ENCODE data around the gene CISTR. TPM values are rescaled to one million over a fixed set of nuclear protein-coding genes. Genes with fewer than 3 reads are reported as not detected.

Gene CISTR
- total and polyA plus RNA-seq, 2 donors (not counting 1 experiment from before 2014, with no cell fraction given), result not detected

GRCh38 chr12:53770281-53770680 lies 18.5 kb upstream of the CISTR start:
- H3K4me3 ChIP-seq (ENCODE audit: control extremely low read depth in 1 of 5, extremely low read depth in 1 of 5, insufficient read depth in 1 of 5, low read depth in 2 of 5, low read length in 4 of 5), result no peak overlapping the region
- no peaks in the 10 kb centered on the region for H3K36me3 ChIP-seq (replicated peaks in 1 of 2; ENCODE audit: control extremely low read depth in 1 of 2, control insufficient read depth in 1 of 2, extremely low read depth in 1 of 2, insufficient read depth in 2 of 2, low read length in 1 of 2)
- no peaks in the 10 kb centered on the region for H3K4me1 Mint-ChIP-seq
- H3K4me1 ChIP-seq (ENCODE audit: control insufficient read depth in 2 of 2, insufficient read depth in 2 of 2, low read length in 2 of 2), result no peaks in the 10 kb centered on the region
- no peak overlapping the region for H2AFZ ChIP-seq (ENCODE audit: insufficient read depth, low read depth, low read length, poor library complexity, severe bottlenecking)
- no peak overlapping the region for H3K4me3 Mint-ChIP-seq
- H3K9ac ChIP-seq (ENCODE audit: low read length), result no peak overlapping the region
- ATAC-seq (ENCODE audit: low read depth) (no peak), DNase-seq (no peak)
- H3K79me2 ChIP-seq (ENCODE audit: control insufficient read depth, insufficient read depth, low read length), result no peaks in the 10 kb centered on the region
- H3K27me3 Mint-ChIP-seq, result peaks cover 29% of the 10 kb centered on the region
- ChIA-PET CTCF (no interaction called here), POLR2A (no interaction called here)
- H3K27ac ChIP-seq (ENCODE audit: low read length in 2 of 2), result no peak overlapping the region
- intact Hi-C loops (cut with micrococcal nuclease), result no loop called here
- no peak overlapping the region for H3K4me2 ChIP-seq (replicated peaks; ENCODE audit: low read depth, low read length, poor library complexity, severe bottlenecking)
- H3K9me3 ChIP-seq (ENCODE audit: control extremely low read depth in 1 of 3, control insufficient read depth in 2 of 3, insufficient read depth in 1 of 3, low read length in 2 of 3), result no peaks in the 10 kb centered on the region
- peaks cover 0 to 18% (median 16%) of the 10 kb centered on the region in 4 experiments for H3K27me3 ChIP-seq (replicated peaks in 1 of 4; ENCODE audit: control extremely low read depth in 1 of 4, control insufficient read depth in 3 of 4, insufficient read depth in 4 of 4, low read length in 3 of 4)
- no peak for TF ChIP-seq EZH2 (IDR thresholded peaks at IDR 0.05; ENCODE audit: borderline replicate concordance, insufficient read depth, low read depth, low read length, poor library complexity, severe bottlenecking)
- TF ChIP-seq, protein P1, sequence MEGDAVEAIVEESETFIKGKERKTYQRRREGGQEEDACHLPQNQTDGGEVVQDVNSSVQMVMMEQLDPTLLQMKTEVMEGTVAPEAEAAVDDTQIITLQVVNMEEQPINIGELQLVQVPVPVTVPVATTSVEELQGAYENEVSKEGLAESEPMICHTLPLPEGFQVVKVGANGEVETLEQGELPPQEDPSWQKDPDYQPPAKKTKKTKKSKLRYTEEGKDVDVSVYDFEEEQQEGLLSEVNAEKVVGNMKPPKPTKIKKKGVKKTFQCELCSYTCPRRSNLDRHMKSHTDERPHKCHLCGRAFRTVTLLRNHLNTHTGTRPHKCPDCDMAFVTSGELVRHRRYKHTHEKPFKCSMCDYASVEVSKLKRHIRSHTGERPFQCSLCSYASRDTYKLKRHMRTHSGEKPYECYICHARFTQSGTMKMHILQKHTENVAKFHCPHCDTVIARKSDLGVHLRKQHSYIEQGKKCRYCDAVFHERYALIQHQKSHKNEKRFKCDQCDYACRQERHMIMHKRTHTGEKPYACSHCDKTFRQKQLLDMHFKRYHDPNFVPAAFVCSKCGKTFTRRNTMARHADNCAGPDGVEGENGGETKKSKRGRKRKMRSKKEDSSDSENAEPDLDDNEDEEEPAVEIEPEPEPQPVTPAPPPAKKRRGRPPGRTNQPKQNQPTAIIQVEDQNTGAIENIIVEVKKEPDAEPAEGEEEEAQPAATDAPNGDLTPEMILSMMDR (IDR thresholded peaks at IDR 0.05), result no peak
- no peaks in the 10 kb centered on the region for H3K9me3 Mint-ChIP-seq (ENCODE audit: insufficient read depth)
- no peaks in the 10 kb centered on the region for H4K20me1 ChIP-seq (ENCODE audit: control insufficient read depth, insufficient read depth, low read length, poor library complexity, severe bottlenecking)
- H3K27ac Mint-ChIP-seq, result no peak overlapping the region

DNA sequence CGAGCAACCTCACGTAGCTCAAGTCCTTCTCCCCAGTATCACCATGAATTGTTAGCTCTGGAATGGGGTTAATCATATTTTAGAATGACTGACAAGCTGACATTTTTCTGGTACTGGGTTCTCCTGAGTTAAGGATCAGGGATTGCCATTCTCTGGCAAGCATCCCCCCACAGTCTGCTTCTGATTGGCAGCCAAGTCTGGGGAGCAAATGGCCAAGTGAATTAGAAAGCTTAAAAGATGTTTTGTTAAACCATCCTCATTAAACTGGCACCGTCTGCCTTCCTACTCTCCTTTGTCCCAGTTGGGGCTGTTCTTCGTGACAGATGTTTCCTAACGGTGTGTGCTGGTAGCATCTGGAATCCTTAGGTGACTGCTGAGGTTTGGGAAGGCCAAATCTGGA lies 17.2 kb upstream of the CISTR start:
- Histone ChIP-seq H3K4me1 (ENCODE audit: control insufficient read depth in 2 of 2, insufficient read depth in 2 of 2, low read length in 2 of 2) (no peaks in the 10 kb centered on the region), H3K27ac (ENCODE audit: low read length in 2 of 2) (no peak overlapping the region), H2AFZ (ENCODE audit: insufficient read depth, low read depth, low read length, poor library complexity, severe bottlenecking) (no peak overlapping the region), H3K79me2 (ENCODE audit: control insufficient read depth, insufficient read depth, low read length) (no peaks in the 10 kb centered on the region), H3K9me3 (ENCODE audit: control extremely low read depth in 1 of 3, control insufficient read depth in 2 of 3, insufficient read depth in 1 of 3, low read length in 2 of 3) (no peaks in the 10 kb centered on the region), H3K9ac (ENCODE audit: low read length) (no peak overlapping the region), H3K27me3 (replicated peaks in 1 of 4; ENCODE audit: control extremely low read depth in 1 of 4, control insufficient read depth in 3 of 4, insufficient read depth in 4 of 4, low read length in 3 of 4) (peaks cover 0 to 23% (median 19%) of the 10 kb centered on the region in 4 experiments), H3K4me3 (ENCODE audit: control extremely low read depth in 1 of 5, extremely low read depth in 1 of 5, insufficient read depth in 1 of 5, low read depth in 2 of 5, low read length in 4 of 5) (no peak overlapping the region), H4K20me1 (ENCODE audit: control insufficient read depth, insufficient read depth, low read length, poor library complexity, severe bottlenecking) (no peaks in the 10 kb centered on the region), H3K4me2 (replicated peaks; ENCODE audit: low read depth, low read length, poor library complexity, severe bottlenecking) (no peak overlapping the region), H3K36me3 (replicated peaks in 1 of 2; ENCODE audit: control extremely low read depth in 1 of 2, control insufficient read depth in 1 of 2, extremely low read depth in 1 of 2, insufficient read depth in 2 of 2, low read length in 1 of 2) (no peaks in the 10 kb centered on the region)
- Mint-ChIP-seq H3K4me3 (no peak overlapping the region), H3K27ac (no peak overlapping the region), H3K9me3 (ENCODE audit: insufficient read depth) (no peaks in the 10 kb centered on the region), H3K27me3 (peaks cover 38% of the 10 kb centered on the region), H3K4me1 (no peaks in the 10 kb centered on the region)
- intact Hi-C loops (cut with micrococcal nuclease), result no loop called here
- ChIA-PET CTCF (interaction anchor here (0.6 kb wide), 1 partner anchor 702 kb away, joined by 3 read pairs; no protein-coding TSS in a partner anchor), POLR2A (interaction anchor here (0.6 kb wide), 1 partner anchor 470 kb away, joined by 6 read pairs; the partner anchor contains the start of gene MYG1)
- TF ChIP-seq, protein P1 (IDR thresholded peaks at IDR 0.05), result no peak
- no peak for TF ChIP-seq EZH2 (IDR thresholded peaks at IDR 0.05; ENCODE audit: borderline replicate concordance, insufficient read depth, low read depth, low read length, poor library complexity, severe bottlenecking)
- no CpG with 5 or more reads among the region's 5 CpGs for WGBS (ENCODE audit: insufficient coverage)
- no peak for DNase-seq
- no peak for ATAC-seq (ENCODE audit: low read depth)

Measured in B cell (primary cell).